Neural cell (in vitro differentiated cells): ENCODE data around the gene APOB.

ENCODE experiments used
- CTCF ChIP-seq: fragments of 450-650 bp; IDR thresholded peaks from 2 replicates; pipeline ENCODE4 v1.5.1; 2014; ENCODE audit warnings: antibody characterized with exemption, mild to moderate bottlenecking, moderate library complexity; ENCODE audit not compliant: poor library complexity, severe bottlenecking
- POLR2AphosphoS5 ChIP-seq: IDR thresholded peaks from 2 replicates; pipeline ENCODE4 v1.6.1; 2012
- RAD21 ChIP-seq: fragments of 450-650 bp; conservative IDR thresholded peaks from 2 replicates; pipeline ENCODE4 v1.6.1; 2014; ENCODE audit warnings: antibody characterized with exemption, mild to moderate bottlenecking, moderate library complexity
- REST ChIP-seq: IDR thresholded peaks from 2 replicates; pipeline ENCODE4 v1.6.1; 2012; ENCODE audit warnings: borderline replicate concordance
- SMC3 ChIP-seq: fragments of 450-650 bp; conservative IDR thresholded peaks from 2 replicates; pipeline ENCODE4 v1.6.1; 2014; ENCODE audit warnings: antibody characterized with exemption, mild to moderate bottlenecking, moderate library complexity; ENCODE audit not compliant: poor library complexity

GRCh38 chr2:21034972-21035279, 8.9 kb downstream of the APOB start:
- TF ChIP-seq CTCF (no peak), RAD21 (no peak), POLR2AphosphoS5 (no peak), REST (no peak), SMC3 (no peak)
